HEK293 (cell line): Measurements from ENCODE around the gene GNAS-AS1.

Experiments
- CTCF ChIA-PET: fragments of 350-600 bp; formaldehyde crosslinking; extraction: SDS; loops from one replicate; lab custom pipeline; 2021; ENCODE audit warnings: antibody characterized with exemption; lab: Yijun Ruan, JAX
- POLR2A ChIA-PET: fragments of 300-600 bp; formaldehyde crosslinking; extraction: SDS; loops from one replicate; lab custom pipeline; 2020; ENCODE audit warnings: antibody characterized with exemption, inconsistent platforms; lab: Yijun Ruan, JAX
- H3K27ac ChIP-seq: fragments of 200-500 bp; sonication (Bioruptor generic); 2 replicates; pipeline ENCODE4 v1.5.1; 2014; ENCODE audit warnings: low read depth, low read length, control low read depth, inconsistent platforms; ENCODE audit errors: extremely low read depth
- H3K36me3 ChIP-seq, 2 experiments: fragments of 200-500 bp in 1 of 2; sonication (Bioruptor generic) in 1 of 2; 1 replicate in 1 of 2; 2 replicates in 1 of 2; pipeline ENCODE4 v1.5.1; 2014 to 2017; ENCODE audit warnings: inconsistent platforms in 2 of 2, low read length in 2 of 2; ENCODE audit not compliant: control insufficient read depth in 2 of 2, insufficient read depth in 1 of 2
- H3K4me1 ChIP-seq: fragments of 200-500 bp; sonication (Bioruptor generic); 2 replicates; pipeline ENCODE4 v1.5.1; 2014; ENCODE audit warnings: mild to moderate bottlenecking, low read length, inconsistent platforms; ENCODE audit not compliant: control insufficient read depth, insufficient read depth
- H3K4me3 ChIP-seq: 2 replicates; pipeline ENCODE4 v1.5.1; 2011; ENCODE audit warnings: low read depth, mild to moderate bottlenecking, control low read depth, low read length, moderate library complexity
- H3K9me3 ChIP-seq: fragments of 200-500 bp; sonication (Bioruptor generic); 2 replicates; pipeline ENCODE4 v1.5.1; 2014; ENCODE audit warnings: low read depth, low read length, inconsistent platforms; ENCODE audit not compliant: control insufficient read depth, insufficient read depth
- CTCF ChIP-seq: fragments of 450-650 bp; formaldehyde crosslinking; IDR thresholded peaks from 2 replicates; pipeline ENCODE4 v1.5.1; 2016; ENCODE audit warnings: missing biosample characterization, missing genetic modification characterization
- GLIS1 ChIP-seq: fragments of 450-650 bp; formaldehyde crosslinking; IDR thresholded peaks from 2 replicates; pipeline ENCODE4 v1.5.1; 2016; ENCODE audit warnings: missing biosample characterization, missing genetic modification characterization
- GLIS2 ChIP-seq: fragments of 450-650 bp; formaldehyde crosslinking; IDR thresholded peaks from 2 replicates; pipeline ENCODE4 v1.5.1; 2016; ENCODE audit warnings: missing biosample characterization, missing genetic modification characterization
- HOXC10 ChIP-seq: sonication (generic); formaldehyde crosslinking; IDR thresholded peaks from 2 replicates; pipeline ENCODE4 v1.8.1; 2023; ENCODE audit warnings: mild to moderate bottlenecking, missing genetic modification reagents
- INSM2 ChIP-seq: fragments of 450-650 bp; formaldehyde crosslinking; IDR thresholded peaks from 2 replicates; pipeline ENCODE4 v1.5.1; 2016; ENCODE audit warnings: missing biosample characterization, missing genetic modification characterization
- PRDM1 ChIP-seq: fragments of 450-650 bp; formaldehyde crosslinking; IDR thresholded peaks from 2 replicates; pipeline ENCODE4; 2016; ENCODE audit warnings: missing biosample characterization, missing genetic modification characterization
- ZBTB10 ChIP-seq: fragments of 450-650 bp; formaldehyde crosslinking; IDR thresholded peaks from 2 replicates; pipeline ENCODE4 v1.5.1; 2016; ENCODE audit warnings: missing biosample characterization, missing genetic modification characterization
- ZBTB6 ChIP-seq: fragments of 450-650 bp; formaldehyde crosslinking; IDR thresholded peaks from 2 replicates; pipeline ENCODE4 v1.5.1; 2017; ENCODE audit warnings: missing biosample characterization, missing genetic modification characterization
- ZNF239 ChIP-seq: fragments of 450-650 bp; formaldehyde crosslinking; IDR thresholded peaks from 2 replicates; pipeline ENCODE4 v1.5.1; 2016; ENCODE audit warnings: missing biosample characterization, missing genetic modification characterization
- ZNF302 ChIP-seq: fragments of 450-650 bp; formaldehyde crosslinking; IDR thresholded peaks from 2 replicates; pipeline ENCODE4 v1.5.1; 2016; ENCODE audit warnings: missing biosample characterization, missing genetic modification characterization, low read depth
- ZNF311 ChIP-seq: fragments of 450-650 bp; formaldehyde crosslinking; IDR thresholded peaks from 2 replicates; pipeline ENCODE4 v1.5.1; 2017; ENCODE audit warnings: missing biosample characterization, missing genetic modification characterization, borderline replicate concordance
- ZNF354C ChIP-seq: fragments of 450-650 bp; formaldehyde crosslinking; IDR thresholded peaks from 2 replicates; pipeline ENCODE4 v1.5.1; 2016; ENCODE audit warnings: missing biosample characterization, missing genetic modification characterization, low read depth, borderline replicate concordance
- ZNF394 ChIP-seq: fragments of 450-650 bp; formaldehyde crosslinking; IDR thresholded peaks from 2 replicates; pipeline ENCODE4 v1.5.1; 2016; ENCODE audit warnings: missing biosample characterization, missing genetic modification characterization, mild to moderate bottlenecking, moderate library complexity, borderline replicate concordance
- ZNF416 ChIP-seq: fragments of 450-650 bp; formaldehyde crosslinking; IDR thresholded peaks from 2 replicates; pipeline ENCODE4 v1.5.1; 2016; ENCODE audit warnings: missing biosample characterization, missing genetic modification characterization
- ZNF513 ChIP-seq: fragments of 450-650 bp; IDR thresholded peaks from 2 replicates; pipeline ENCODE4 v1.5.1; 2018; ENCODE audit warnings: missing biosample characterization, missing genetic modification characterization
- ZNF561 ChIP-seq: fragments of 450-650 bp; IDR thresholded peaks from 2 replicates; pipeline ENCODE4 v1.5.1; 2018; ENCODE audit warnings: missing biosample characterization, missing genetic modification characterization, borderline replicate concordance
- ZNF580 ChIP-seq: fragments of 450-650 bp; formaldehyde crosslinking; IDR thresholded peaks from 2 replicates; pipeline ENCODE4 v1.5.1; 2016; ENCODE audit warnings: missing biosample characterization, missing genetic modification characterization

Gene GNAS-AS1

GRCh38 chr20:58839474-58839874 is 11.2 kb downstream of the GNAS-AS1 start (continued):
- TF ChIP-seq ZBTB10 (tag by site-specific recombination) (peak; percentile 80), INSM2 (tag by site-specific recombination) (no peak), ZNF302 (tag by site-specific recombination) (no peak), ZNF561 (peak; percentile 27; the same call in 1 of the 2 replicates), GLIS2 (tag by site-specific recombination) (peak; percentile 97), ZBTB6 (tag by site-specific recombination) (no peak), CTCF (tag by site-specific recombination) (peak; percentile 87)

GRCh38 chr20:58838174-58838573 is 12.5 kb downstream of the GNAS-AS1 start:
- peaks cover 0 to 62% of the 10 kb centered on the region in 2 experiments; a peak in 2 of 3 replicates for H3K36me3 ChIP-seq
- ChIA-PET POLR2A (no interaction called here), CTCF (interaction anchor here (0.6 to 3.7 kb wide), 7 partner anchors 10 to 603 kb away, joined by 3 to 23 read pairs (median 3); partner anchors contain the start of gene STX16)

GRCh38 chr20:58837717-58838116 is 13.0 kb downstream of the GNAS-AS1 start:
- POLR2A ChIA-PET = no interaction called here

More at GRCh38 chr20:58838174-58838573, 12.5 kb downstream of the GNAS-AS1 start:
- no peak overlapping the region for H3K27ac ChIP-seq
- TF ChIP-seq ZNF394 (tag by site-specific recombination) (no peak), ZNF416 (tag by site-specific recombination) (no peak), ZNF513 (tag by site-specific recombination) (no peak), PRDM1 (tag by site-specific recombination) (no peak), ZNF311 (no peak), GLIS1 (tag by site-specific recombination) (no peak), ZNF580 (no peak), ZNF239 (tag by site-specific recombination) (no peak)
- TF ChIP-seq, all 188 proteins: peak for 0
- H3K4me1 ChIP-seq = no peaks in the 10 kb centered on the region
- H3K9me3 ChIP-seq = no peaks in the 10 kb centered on the region
- H3K4me3 ChIP-seq = no peak overlapping the region

More at GRCh38 chr20:58837717-58838116, 13.0 kb downstream of the GNAS-AS1 start:
- Histone ChIP-seq H3K4me3 (no peak overlapping the region), H3K36me3 (peaks cover 0 to 59% of the 10 kb centered on the region in 2 experiments; a peak in 2 of 3 replicates), H3K27ac (no peak overlapping the region), H3K9me3 (no peaks in the 10 kb centered on the region), H3K4me1 (no peaks in the 10 kb centered on the region)
- CTCF ChIA-PET = interaction anchor here (0.6 to 3.7 kb wide), 5 partner anchors 9 to 357 kb away, joined by 3 to 23 read pairs (median 3); no protein-coding TSS in a partner anchor
- no peak for TF ChIP-seq ZNF354C
- no peak for TF ChIP-seq HOXC10 (CRISPR knock-in tag)
